ENCODE measurements around the gene HADHA.
A peak's percentile ranks its signal among the peaks of the same experiment; 100 is the strongest.

The HADHA gene

DNA sequence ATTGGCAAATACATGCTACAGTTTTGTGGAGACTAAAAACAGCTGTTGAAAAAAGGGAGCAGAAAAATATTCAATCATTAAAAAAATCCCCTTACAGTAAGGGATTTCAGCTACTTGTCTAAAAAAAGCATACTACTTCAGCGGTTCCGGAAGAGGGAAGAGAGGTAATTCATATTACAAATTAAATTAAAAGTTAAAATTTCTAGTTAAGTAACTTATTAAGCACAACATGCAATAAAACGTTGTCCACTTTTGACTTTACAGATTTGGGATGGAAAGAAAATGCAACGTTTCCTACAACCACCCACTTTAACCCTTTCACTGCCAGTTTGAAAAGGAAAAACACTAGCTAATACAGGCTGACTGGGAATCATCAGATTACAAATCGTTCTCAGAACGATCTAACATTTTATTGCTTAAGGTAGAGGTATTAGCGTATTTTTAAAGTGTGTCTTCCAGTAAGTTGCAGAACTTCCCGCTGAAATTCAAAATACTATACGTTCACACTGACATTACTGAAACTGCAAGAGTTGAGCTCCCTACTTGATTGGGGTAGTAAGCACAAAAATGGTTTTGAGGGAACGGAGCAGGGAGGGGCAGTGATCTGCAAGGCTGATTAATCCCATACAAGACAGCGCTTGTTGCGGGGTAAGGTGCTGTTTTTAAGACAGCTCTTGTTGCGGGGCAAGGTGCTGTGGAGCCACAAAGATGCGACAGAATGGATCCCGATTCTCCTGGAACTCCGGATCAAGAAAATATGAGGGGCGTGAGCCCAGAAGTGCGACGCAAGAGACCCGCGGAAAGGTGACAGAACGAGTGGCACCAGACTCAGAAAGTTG, 743 bp downstream of the HADHA start:
- peak in 1 of 2 donors; percentile 10 for DNase-seq

DNA sequence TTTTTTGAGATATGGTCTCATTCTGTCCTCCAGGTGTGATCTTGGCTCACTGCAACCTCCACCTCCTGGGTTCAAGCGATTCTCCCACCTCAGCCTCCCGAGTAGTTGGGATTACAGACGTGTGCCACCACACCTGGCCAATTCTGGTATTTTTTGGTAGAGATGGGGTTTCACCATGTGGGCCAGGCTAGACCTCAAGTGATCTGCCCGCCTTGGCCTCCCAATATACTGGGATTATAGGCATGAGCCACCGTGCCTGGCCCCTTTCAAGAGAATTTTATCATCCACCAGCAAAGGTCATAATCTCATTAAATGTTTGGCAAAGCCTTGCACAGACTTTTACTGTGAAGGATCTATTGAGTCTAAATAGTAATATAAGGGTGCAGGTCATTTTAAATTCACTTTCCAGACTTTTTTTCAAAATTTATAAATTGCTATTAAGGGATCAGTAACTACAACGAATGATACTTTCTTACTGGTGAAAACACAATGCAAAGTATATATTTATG, 2.5 kb downstream of the HADHA start:
- no peak for DNase-seq

DNA sequence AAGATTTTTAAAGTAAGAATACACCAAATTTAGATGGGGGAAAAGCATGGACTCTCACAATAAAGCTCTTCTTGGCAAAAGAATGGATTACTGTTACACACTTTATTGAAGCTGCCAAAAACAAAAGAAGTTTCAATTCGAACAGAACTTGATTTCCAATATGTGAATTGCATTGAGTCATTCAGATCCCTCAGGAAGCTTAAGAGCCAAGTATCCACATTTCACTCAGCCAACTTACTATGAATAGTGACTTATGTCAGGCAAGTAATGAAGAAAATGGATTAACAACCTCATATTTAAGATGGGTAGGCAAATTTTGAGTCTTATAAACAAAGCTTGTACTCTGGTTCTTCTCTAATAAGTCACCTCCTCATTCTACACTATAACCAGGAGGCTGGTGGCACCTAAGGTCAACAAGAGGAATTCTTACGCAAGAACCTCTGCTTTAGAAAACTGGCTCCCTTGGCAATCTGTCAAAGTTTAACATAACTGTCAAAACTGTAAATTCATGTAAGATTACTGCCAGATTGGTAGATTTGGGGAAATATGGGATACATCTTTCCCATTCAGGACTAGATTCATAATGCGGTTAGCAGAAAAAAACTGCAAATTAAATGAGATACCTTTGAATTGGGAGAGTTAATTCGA, 6.0 kb downstream of the HADHA start:
- DNase-seq: no peak

DNA sequence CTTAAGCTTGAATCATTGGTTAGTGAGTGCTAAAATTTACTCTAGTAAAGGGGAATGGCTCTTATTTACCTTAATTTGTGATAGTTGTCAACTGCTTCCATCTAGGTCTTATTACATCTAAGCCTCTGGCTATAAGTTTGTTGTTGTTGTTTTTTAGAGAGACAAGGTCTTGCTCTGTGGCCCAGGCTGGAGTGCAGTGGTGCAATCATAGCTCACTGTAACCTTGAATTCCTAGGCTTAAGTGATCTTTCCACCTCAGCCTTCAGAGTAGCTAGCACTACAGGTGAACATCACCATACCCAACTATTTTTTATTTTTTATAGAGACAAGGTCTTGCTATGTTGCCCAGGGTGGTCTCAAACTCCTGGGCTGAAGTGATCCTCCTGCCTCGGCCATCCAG, 6.6 kb downstream of the HADHA start:
- no peak for DNase-seq

DNA sequence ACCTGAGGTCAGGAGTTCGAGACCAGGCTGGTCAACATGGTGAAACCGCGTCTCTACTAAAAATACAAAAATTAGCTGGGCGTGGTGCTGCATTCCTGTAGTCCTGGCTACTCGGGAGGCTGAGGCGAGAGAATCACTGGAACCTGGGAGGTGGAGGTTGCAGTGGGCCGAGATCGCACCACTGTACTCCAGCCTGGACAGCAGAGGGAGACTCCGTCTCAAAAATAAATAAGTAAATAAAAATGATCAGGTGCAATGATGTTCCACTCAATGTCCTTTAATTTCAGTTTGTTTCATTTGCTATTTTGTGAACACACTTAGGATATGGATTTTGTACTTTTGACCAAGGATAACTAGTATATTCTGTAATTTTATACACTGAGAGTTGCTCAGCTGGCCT, 9.3 kb downstream of the HADHA start:
- DNase-seq: no peak

DNA sequence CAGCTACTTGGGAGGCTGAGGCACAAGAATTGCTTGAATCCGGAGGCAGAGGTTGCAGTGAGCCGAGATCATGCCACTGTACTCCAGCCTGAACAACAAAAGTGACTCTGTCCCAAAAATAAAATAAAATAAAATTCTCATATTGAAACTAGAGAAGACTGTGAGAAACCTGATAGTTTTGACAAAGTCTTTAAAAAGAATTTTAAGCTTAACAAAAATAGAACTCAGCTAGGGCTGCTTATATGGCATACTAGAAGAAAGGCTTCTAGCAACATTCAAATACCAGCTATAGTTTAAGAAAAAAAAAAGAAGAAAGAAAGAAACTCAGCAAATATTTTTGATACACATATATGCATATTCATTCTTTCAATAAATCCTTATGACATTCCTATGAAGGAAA, 13.6 kb downstream of the HADHA start:
- DNase-seq: no peak

DNA sequence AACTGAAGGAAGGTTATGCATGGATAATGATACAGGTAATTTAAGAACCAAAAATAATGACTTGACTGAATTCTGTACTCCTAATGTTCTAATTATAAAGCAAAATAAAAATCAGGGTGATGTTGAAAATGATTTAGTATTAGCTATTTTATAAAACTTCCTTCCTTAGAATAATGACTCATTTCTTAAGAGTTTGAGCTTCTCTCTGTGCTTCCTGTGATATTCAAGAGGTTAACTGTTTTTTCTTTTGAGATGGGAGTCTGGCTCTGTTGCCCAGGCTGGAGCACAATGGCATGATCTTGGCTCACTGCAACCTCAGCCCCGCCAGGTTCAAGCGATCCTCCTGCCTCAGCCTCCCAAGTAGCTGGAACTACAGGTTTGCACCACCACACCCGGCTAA, 14.8 kb downstream of the HADHA start:
- DNase-seq: no peak

DNA sequence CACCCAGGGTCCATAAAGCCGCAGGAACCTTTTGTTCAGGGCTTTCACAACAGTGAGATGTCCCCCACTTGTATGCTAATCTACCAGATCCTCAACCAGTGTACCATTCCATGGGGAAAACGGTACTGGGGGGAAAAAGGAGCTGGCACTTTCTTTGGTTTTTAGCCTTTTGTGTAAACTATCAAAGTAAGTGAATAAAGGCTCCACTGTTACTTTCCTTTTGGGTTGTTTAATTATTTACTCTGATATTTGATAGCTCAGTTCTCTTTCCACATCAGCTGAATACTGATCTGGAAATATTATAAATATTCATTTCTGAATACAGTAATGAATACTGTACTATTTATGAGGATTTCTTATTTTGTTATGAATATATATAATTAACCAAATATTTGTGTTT, 20.3 kb downstream of the HADHA start:
- DNase-seq: no peak

DNA sequence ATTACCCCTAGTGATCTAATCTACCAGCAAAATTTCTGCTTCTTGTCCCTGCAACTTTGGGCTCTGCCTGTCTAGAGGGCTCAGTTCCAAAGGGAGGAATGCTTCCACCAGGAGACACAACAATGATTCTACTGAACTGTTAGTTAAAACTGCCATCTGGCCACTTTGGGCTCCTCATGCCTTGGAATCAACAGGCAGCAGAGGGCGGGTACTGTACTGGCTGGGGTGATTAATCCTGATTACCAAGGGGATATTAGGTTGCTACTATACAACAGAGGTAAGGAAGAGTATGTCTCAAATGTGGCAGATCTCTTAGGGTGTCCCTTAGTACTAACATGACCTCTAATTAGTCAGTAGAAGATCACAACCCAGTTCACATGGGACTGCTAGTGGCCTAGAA, 21.4 kb downstream of the HADHA start:
- DNase-seq: no peak

DNA sequence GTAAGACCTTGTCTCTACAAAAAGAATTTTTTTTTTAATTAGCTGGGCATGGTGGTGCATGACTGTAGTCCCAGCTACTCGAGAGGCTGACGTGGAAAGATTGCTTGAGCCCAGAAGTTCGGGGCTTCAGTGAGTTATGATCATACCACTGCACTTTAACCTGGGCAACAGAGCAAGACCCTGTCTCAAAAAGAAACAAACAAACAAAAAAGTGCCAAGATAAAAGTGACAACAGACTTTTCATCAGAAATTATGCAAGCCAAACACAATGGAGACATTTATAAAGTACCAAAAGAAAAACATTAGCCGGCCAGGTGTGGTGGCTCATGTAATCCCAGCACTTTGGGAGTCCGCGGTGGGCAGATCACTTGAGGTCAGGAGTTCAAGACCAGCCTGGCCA, 26.7 kb downstream of the HADHA start:
- no peak for DNase-seq

DNA sequence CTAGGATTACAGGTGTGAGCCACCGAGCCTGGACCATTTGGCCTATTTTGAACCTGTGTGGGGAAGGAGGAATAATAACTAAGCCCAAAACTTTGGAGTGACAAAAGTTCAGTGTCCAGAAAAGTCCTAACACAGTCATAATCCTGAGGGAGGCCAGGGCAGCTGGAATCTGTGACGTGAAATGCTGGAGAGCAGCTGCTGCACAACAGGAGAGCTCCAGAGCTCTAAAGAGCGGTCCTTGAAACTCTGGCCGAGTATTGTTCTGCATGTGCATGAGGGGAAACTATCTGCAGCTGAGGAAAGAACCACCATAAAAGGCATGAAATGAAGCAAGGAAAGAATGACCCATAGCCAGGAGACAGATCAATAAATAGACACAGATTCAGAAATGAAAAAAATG, 27.8 kb downstream of the HADHA start:
- DNase-seq: no peak

DNA sequence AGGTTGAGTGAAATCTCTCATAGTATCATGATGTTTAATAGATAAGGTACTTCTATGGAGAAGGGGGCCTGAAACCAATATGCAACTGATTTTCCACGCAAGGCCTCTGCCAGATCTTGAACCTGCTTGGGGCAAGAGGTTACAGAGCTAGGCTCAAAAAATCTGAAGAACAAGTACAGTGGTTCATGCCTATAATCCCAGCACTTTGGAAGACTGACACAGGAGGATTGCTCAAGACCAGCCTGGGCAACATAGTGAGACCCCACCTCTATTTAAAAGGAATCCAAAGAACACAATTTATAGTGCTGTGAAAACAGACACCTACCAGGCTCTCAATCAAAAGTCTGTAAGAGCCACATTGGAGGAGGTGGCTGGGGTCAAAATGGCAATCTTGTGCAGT, 28.6 kb downstream of the HADHA start:
- DNase-seq: no peak

DNA sequence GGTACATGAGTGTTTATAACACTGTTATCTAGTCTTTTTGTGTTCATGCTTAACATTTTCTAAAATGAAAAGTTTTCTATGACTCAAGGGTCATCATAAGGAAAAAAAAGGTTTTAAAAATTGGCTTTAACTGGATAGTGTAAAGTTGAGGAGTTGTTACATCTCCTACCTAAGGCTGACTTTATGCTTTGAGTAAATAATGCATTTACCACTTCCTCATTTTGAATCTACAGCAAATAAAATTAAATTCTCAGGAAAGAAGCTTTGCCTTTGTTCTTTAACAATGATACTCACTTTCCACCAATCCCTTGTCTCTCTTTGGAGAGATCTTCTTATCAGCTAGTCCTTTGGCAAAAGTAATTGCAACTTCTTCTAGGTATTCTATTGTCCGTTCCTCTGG, 29.7 kb downstream of the HADHA start:
- no peak for DNase-seq

DNA sequence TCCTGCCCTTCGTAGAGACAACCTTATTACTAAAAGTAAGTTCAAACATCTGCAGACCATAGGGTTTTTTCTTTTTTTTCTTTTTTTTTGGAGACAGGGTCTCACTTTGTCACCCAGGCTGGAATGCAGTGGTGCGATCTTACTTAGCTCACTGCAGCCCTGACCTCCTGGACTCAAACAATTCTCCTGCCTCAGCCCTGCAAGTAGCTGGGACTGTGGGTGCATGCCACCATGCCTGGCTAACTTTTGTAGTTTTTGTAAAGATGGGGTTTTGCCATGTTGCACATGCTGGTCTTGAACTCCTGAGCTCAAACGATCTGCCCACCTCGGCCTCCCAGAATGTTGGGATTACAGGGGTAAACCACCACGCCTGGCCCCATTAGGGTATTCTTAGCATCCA, 32.4 kb downstream of the HADHA start:
- DNase-seq: no peak

DNA sequence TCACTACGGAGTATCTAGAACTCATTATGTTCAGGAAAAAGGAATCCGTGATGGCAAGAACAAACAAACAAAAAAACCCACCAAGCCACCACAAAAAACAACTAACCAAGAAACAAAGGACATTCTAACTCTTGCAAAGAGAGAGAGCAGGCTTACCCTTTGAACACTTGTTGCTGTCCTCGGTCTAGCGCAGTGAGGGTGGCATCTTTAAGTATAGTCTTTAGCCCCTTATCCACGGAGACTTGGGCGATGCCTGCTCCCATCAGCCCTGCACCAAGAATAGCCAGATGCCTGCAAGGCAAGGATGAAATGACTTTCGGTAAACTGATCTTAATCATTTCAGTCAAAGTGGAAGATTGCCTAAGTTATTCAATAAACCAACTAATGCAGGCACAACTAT, 40.5 kb downstream of the HADHA start:
- DNase-seq: no peak

DNA sequence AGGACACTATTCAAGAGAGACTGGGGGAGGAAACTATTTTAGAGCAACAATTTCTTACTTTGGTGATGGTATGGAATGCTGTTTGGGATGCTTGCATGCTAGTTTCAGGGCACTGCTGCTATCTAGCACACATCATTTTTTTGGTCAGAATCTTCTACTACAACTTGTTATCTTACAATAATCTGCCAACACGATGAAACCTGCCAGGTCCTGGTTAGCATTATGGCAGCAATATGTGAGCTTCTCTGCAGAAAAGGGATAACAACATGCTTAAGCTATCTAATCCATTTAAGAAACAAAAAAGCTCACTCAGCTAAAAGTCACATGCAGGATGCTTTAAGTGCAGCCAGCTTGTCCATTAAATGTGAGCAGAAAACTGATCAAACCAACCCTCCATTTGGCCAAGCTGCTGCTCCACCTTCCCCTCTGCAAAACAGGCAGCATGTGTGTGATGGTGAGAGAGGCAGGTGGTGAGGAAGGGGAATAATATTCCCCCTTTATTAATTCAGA, 41.4 kb downstream of the HADHA start:
- DNase-seq: no peak

DNA sequence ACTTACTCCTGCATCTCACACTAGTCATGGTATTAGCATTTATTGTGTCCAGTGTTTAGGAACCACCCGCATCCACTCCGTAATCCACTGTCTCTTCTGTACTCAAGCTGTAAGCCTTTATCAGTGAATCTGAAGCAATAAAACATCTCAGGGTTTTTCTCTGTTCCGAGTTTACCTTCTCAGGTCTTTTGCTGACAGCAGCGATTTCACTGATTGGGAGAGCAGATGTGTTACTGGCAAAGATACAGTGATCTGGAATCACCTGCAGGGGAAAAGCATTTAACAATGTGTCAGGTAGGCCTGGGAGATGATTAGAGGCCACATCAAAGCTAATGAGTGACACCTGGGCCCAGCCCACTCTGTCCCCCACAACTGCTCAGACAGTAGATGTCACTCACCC, 46.9 kb downstream of the HADHA start:
- DNase-seq: no peak

DNA sequence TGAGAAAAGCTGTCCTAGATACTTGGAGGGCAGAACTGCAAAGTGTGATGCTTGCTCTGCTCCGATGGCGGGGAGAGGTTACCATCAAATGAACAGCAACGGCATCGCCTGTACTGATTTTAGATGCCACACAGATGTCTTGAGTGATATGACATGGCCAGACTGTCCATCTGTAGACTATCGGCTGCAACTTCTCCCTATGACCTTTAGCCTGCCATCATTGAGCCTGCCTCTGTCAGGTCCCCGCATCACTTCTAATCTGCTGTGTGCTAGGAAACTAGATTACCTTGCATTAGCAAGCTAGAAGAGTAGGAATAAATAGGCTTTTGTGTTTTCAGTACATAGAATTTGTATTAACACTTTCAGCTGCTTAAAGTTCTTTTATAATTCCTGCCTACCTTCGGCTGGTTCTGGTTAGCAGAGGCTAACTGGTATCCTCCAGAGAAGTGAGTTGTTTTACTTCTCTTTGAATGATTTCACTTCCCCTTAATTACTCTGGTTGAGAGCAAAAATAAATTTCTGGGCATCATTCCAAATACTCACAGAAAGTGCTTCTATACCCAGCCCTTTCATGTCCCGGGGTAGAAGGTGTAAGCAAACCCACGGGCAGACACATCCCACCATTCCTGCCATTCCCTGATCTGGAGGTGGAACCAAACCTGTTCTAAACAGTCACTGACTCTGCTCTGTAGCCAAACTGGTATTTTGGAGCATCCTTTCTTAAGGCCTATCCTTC, 47.6 kb downstream of the HADHA start:
- DNase-seq: no peak

DNA sequence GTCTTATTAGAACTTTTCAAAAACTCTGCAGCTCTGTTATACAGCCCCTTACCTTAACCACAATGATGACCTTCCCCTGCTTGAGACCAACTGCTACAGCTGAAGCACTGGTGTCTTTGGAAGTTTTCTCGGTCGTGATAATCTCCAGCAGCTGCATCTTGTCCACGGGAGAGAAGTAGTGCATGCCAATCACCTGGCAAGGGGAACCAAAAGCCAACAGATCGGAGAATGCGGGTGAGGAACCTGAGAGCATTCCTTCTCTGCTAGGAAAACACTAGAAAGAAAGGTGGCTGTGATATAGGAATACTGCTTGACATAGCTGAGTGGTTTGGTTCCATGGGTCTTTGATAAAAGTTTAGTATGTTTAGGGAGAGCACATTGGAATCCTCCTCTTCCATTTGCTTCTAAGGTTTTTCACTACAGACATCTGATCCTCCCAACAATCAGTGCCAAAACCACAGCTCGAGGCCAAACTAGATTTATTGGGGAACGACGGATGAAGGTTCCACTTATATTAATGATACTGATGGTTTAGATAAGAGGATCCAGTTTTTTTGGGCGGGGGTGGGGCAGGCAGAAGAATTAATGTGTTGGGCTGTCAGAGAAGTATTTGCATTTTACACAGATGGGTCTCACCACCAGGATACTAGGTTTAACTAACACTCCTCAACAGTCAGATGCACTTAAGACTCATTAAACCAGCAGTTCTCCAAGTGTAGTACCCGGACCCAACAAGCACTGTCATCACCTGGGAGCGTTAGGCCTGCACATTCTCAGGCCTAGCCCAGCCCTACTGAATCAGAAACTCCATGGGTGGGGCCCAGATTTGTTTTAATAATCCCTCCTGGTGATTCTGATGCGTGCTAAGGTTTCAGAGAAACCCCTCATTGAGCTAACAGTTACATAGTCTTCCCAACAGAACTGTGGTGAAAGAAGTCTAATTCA, 49.1 kb downstream of the HADHA start:
- DNase-seq: no peak

DNA sequence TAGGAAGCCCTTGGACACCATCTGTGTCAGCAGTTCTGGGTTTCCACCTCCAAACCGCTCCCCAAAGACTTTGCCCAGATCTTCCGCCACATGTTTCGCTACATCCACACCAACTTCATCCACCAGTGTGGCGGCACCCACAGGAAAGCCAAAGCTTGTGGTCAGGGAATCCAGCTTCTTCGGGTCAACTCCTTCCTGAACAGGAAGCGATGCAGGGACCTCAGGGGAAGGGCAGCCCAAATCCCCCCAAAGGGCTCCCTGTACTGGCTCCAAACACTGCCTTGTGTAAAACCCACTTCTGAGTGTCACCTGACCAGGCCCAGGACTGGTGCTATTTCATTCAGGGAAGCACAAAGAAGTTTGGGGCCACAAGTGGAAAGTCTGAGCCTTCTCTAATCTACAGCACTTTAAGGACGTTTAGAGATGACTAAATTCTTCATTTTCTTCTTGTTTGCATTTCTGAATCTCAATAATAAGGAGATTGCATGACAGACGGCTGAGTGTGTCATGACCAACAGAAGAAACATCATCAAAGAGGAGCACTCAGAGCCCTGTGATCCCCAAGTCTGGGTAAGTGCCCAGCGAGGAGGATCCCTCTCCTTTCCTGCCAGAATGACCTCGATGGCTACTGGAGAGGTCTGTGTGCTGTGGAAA, 50.7 kb downstream of the HADHA start:
- no peak for DNase-seq

DNA sequence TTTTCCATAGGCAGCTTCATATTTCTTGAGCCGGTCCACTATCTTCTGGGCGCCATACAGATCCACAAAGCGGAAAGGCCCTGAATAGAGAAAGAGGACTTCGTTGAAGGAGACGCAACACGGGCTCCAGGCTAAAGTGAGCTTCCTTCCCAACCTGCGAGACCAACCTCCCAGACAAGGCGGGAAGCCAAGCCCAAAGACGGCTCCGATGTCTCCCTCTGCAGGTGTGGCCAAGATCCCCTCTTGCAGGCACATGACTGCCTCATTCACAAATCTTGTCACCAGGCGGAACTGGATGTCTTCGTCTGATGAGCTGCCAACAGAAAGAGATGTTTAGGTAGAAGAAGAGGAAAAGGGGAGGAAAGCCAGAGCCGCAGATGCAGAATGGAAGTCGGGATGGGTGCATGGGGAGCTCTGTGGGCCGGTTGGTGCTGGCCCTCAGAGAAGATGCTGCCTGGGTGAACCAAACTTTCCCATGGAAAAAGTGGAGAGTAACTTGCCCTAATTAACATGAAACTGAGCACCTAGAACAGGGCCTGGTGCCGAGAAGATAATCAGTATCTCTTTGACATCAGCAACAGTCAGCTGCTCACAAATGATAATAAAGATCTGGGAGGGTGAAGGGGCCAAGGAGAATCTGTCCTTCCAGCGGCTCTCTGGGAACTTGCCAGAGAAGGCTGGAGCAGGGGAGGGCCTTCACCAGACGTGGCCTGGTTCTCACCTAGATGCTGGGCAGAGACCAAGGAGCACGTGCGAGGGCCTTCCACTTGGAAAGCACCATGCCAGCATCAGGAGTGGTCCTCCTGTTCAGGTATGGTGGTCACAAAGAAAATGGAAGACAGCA, 52.9 kb downstream of the HADHA start:
- DNase-seq: no peak

Data from activated CD4-positive, alpha-beta T cell treated with anti-CD3 and anti-CD28 coated beads for 4 hours (primary cell).